Activated CD8-positive, alpha-beta T cell treated with anti-CD3 and anti-CD28 coated beads for 36 hours (primary cell): ENCODE results near the gene DLL1. TPM values are rescaled to one million over a fixed set of nuclear protein-coding genes. Genes with fewer than 3 reads are reported as not detected.

Source experiments
- ATAC-seq: fragments of 200-7000 bp; cut with Tn5 transposase; one replicate; pipeline ENCODE4 v1.10.0; 2021; ENCODE audit warnings: mild to moderate bottlenecking, moderate library complexity
- CTCF ChIA-PET: fragments of 350-600 bp; sonication (Branson Sonifier 250); formaldehyde crosslinking; loops from one replicate; lab custom pipeline; 2021; ENCODE audit warnings: antibody characterized with exemption; lab: Charles Lee
- POLR2A ChIA-PET: fragments of 350-600 bp; sonication (Branson Sonifier 250); formaldehyde crosslinking; loops from one replicate; lab custom pipeline; 2021; ENCODE audit warnings: antibody characterized with exemption; lab: Charles Lee
- DNase-seq: peaks from one replicate; pipeline ENCODE4 v3.0.0-alpha.2; 2020
- H3K27ac Mint-ChIP-seq: one replicate; pipeline ENCODE4 v1.8.0; 2021; ENCODE audit warnings: mild to moderate bottlenecking, mixed read lengths
- H3K27me3 Mint-ChIP-seq: one replicate; pipeline ENCODE4 v1.8.0; 2021; ENCODE audit warnings: mixed read lengths
- H3K36me3 Mint-ChIP-seq: one replicate; pipeline ENCODE4 v1.8.0; 2021; ENCODE audit warnings: low read depth, mixed read lengths
- H3K4me1 Mint-ChIP-seq: one replicate; pipeline ENCODE4 v1.8.0; 2021; ENCODE audit warnings: low read depth, mixed read lengths
- H3K4me3 Mint-ChIP-seq: one replicate; pipeline ENCODE4 v1.8.0; 2021; ENCODE audit warnings: mild to moderate bottlenecking, moderate library complexity, mixed read lengths
- H3K9me3 Mint-ChIP-seq: one replicate; pipeline ENCODE4 v1.8.0; 2021; ENCODE audit warnings: mixed read lengths
- CTCF ChIP-seq: fragments of 200-600 bp; IDR thresholded peaks from one replicate; pipeline ENCODE4 v1.8.0; 2022; ENCODE audit warnings: antibody characterized with exemption, mild to moderate bottlenecking
- intact Hi-C: fragments of 100-400 bp; cut with micrococcal nuclease; formaldehyde crosslinking; loops from one replicate; pipeline ENCODE4 v1.10.0; 2022
- total RNA-seq, 2 experiments: library from RNA; stranded (reverse); gene quantifications; one replicate each; pipeline ENCODE4 v1.2.3, GENCODE V29; 2021

The DLL1 gene
- total RNA-seq, 2 experiments from 2014 or later = 1.9 to 2.4 TPM

GRCh38 chr6:170296746-170297575 is 6.1 kb upstream of the DLL1 start:
- DNase-seq = peak; percentile 15
- Mint-ChIP-seq H3K4me3 (no peak overlapping the region), H3K36me3 (peaks cover 4% of the 10 kb centered on the region), H3K4me1 (peaks cover 33% of the 10 kb centered on the region), H3K27me3 (peaks cover 54% of the 10 kb centered on the region), H3K27ac (no peak overlapping the region), H3K9me3 (peaks cover 5% of the 10 kb centered on the region)
- ChIA-PET CTCF (no interaction called here), POLR2A (interaction anchor here (0.6 to 1.0 kb wide), 4 partner anchors 9 to 146 kb away, joined by 3 to 5 read pairs (median 3); no protein-coding TSS in a partner anchor)
- ATAC-seq = no peak
- TF ChIP-seq CTCF = no peak
- intact Hi-C loops = no loop called here

GRCh38 chr6:170296423-170296745 is 5.5 kb upstream of the DLL1 start:
- ATAC-seq = no peak
- POLR2A ChIA-PET = interaction anchor here (1.0 kb wide), 1 partner anchor 10 kb away, joined by 3 read pairs; no protein-coding TSS in a partner anchor
- intact Hi-C loops = no loop called here
- CTCF ChIA-PET = interaction anchor here (0.6 kb wide), 1 partner anchor 1044 kb away, joined by 3 read pairs; no protein-coding TSS in a partner anchor
- peaks cover 36% of the 10 kb centered on the region for H3K4me1 Mint-ChIP-seq
- TF ChIP-seq CTCF = no peak
- peaks cover 58% of the 10 kb centered on the region for H3K27me3 Mint-ChIP-seq
- H3K36me3 Mint-ChIP-seq = no peaks in the 10 kb centered on the region
- no peak overlapping the region for H3K4me3 Mint-ChIP-seq
- no peak overlapping the region for H3K27ac Mint-ChIP-seq
- no peak for DNase-seq
- H3K9me3 Mint-ChIP-seq = peaks cover 2% of the 10 kb centered on the region

DNA sequence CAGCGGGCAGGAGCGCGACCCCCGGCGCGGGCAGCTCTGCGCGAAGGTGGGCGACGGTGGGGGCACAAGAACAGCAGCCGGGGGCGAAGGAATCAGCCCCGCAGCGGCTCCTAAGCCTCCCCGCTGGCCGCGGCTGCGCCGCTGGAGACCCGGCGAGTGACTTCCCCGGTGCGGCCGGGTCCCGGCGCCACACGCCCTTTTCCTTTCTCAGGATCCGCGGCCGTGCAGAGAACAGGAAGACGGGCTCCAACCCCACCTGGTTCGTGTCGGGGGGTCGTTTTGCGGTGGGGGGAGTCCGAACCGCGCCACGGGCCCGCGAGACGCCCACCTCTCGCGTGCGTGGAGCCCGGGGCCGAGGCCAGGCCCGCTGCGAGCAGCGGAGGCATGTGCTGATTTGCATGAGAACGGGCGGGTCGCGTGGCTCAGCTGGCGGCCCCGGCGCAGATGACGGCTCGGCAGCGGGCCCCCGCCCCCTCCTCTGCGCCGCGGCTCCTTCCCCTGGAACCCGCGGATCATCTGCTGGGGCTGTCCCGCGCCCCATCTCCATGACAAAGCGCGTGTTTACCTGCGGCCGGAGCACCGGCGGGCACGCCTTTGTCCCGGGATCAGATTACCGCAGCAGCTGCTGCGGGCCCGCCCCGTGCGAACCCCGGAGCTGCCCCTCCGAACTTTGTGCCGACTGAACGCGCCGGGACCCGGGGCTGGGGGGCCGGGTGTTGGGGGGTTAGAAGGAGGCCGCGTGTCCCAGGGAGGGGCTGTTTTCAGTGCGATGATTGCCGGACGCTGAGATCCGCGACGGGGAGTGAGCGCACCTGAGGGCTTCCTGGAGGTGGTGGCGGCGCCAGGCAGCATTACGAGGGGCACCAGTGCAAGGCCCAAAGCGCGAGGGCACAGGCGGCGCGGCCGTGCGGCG is 4.9 kb upstream of the DLL1 start:
- Mint-ChIP-seq H3K4me1 (peaks cover 36% of the 10 kb centered on the region), H3K9me3 (peaks cover 1% of the 10 kb centered on the region), H3K4me3 (peak overlapping the region; percentile 55), H3K36me3 (no peaks in the 10 kb centered on the region), H3K27ac (no peak overlapping the region), H3K27me3 (peaks cover 58% of the 10 kb centered on the region)
- POLR2A ChIA-PET = no interaction called here
- intact Hi-C loops = no loop called here
- CTCF ChIA-PET = interaction anchor here (0.6 kb wide), 1 partner anchor 1044 kb away, joined by 3 read pairs; no protein-coding TSS in a partner anchor
- no peak for TF ChIP-seq CTCF
- DNase-seq (peak; percentile 71), ATAC-seq (peak; percentile 46)

GRCh38 chr6:170294813-170295509 is 4.1 kb upstream of the DLL1 start:
- no peak for ATAC-seq
- TF ChIP-seq CTCF = no peak
- ChIA-PET POLR2A (interaction anchor here (1.2 to 1.4 kb wide), 3 partner anchors 11 to 92 kb away, joined by 3 to 4 read pairs (median 3); partner anchors contain the start of gene FAM120B), CTCF (interaction anchor here (1.1 kb wide), 1 partner anchor 19 kb away, joined by 3 read pairs; no protein-coding TSS in a partner anchor)
- Mint-ChIP-seq H3K4me3 (peak overlapping the region; percentile 55), H3K9me3 (peaks cover under 1% of the 10 kb centered on the region), H3K4me1 (peaks cover 36% of the 10 kb centered on the region), H3K27me3 (peaks cover 54% of the 10 kb centered on the region), H3K36me3 (no peaks in the 10 kb centered on the region), H3K27ac (no peak overlapping the region)
- intact Hi-C loops = loop anchor here (5.0 kb wide), 2 partner anchors 303 to 343 kb away; no protein-coding TSS in a partner anchor
- DNase-seq = peak; percentile 20
